Measurements from ENCODE around the gene TXNDC16. TPM values are rescaled to one million over a fixed set of nuclear protein-coding genes. Genes with fewer than 3 reads are reported as not detected.
A peak's percentile ranks its signal among the peaks of the same experiment; 100 is the strongest.

TXNDC16 gene
- total RNA-seq, 1 donor from 2014 or later, result 4.8 TPM

GRCh38 chr14:52553671-52554575, 1.6 kb upstream of the TXNDC16 start:
- no peaks in the 10 kb centered on the region for H3K36me3 Mint-ChIP-seq (ENCODE audit: low read depth)
- H3K27ac Mint-ChIP-seq, result peak overlapping the region; percentile 63
- intact Hi-C loops (cut with micrococcal nuclease), result loop anchor here (2.0 to 5.0 kb wide), 12 partner anchors 23 to 1457 kb away; partner anchors contain the start of genes ERO1A, FERMT2, GNG2 and TMX1
- H3K4me3 Mint-ChIP-seq, result peak overlapping the region; percentile 92
- DNase-seq (ENCODE audit: low spot score), result peak; percentile 55
- H3K9me3 Mint-ChIP-seq, result no peaks in the 10 kb centered on the region
- peaks cover 32% of the 10 kb centered on the region for H3K4me1 Mint-ChIP-seq (ENCODE audit: low read depth)
- peaks cover 31% of the 10 kb centered on the region for H3K27me3 Mint-ChIP-seq (ENCODE audit: insufficient read depth)

GRCh38 chr14:52553002-52553670, 831 bp upstream of the TXNDC16 start:
- Mint-ChIP-seq H3K36me3 (ENCODE audit: low read depth) (no peaks in the 10 kb centered on the region), H3K27ac (peak overlapping the region; percentile 25), H3K4me1 (ENCODE audit: low read depth) (peaks cover 32% of the 10 kb centered on the region), H3K4me3 (peak overlapping the region; percentile 92), H3K27me3 (ENCODE audit: insufficient read depth) (peaks cover 31% of the 10 kb centered on the region), H3K9me3 (no peaks in the 10 kb centered on the region)
- intact Hi-C loops (cut with micrococcal nuclease), result loop anchor here (2.0 to 5.0 kb wide), 12 partner anchors 22 to 1456 kb away; partner anchors contain the start of genes ERO1A, FERMT2, GNG2 and TMX1
- DNase-seq (ENCODE audit: low spot score), result peak; percentile 41

- DNase-seq (ENCODE audit: low spot score), result no peak
- H3K4me3 Mint-ChIP-seq, result peak overlapping the region; percentile 88
- H3K4me1 Mint-ChIP-seq (ENCODE audit: low read depth), result peaks cover 40% of the 10 kb centered on the region
- peaks cover 10% of the 10 kb centered on the region for H3K36me3 Mint-ChIP-seq (ENCODE audit: low read depth)
- peak overlapping the region; percentile 87 for H3K27ac Mint-ChIP-seq
- intact Hi-C loops (cut with micrococcal nuclease), result loop anchor here (1.0 to 5.0 kb wide), 18 partner anchors 21 to 1454 kb away; partner anchors contain the start of genes DDHD1, ERO1A, FERMT2 and GNG2
- no peaks in the 10 kb centered on the region for H3K9me3 Mint-ChIP-seq
- peaks cover 20% of the 10 kb centered on the region for H3K27me3 Mint-ChIP-seq (ENCODE audit: insufficient read depth)
These were observed 626 bp downstream of the TXNDC16 start for GRCh38 chr14:52551696-52552062.

GRCh38 chr14:52551205-52551604, 1.1 kb downstream of the TXNDC16 start:
- intact Hi-C loops (cut with micrococcal nuclease), result loop anchor here (1.0 to 5.0 kb wide), 5 partner anchors 91 to 1454 kb away; partner anchors contain the start of genes RTRAF and TRIM9
- H3K4me3 Mint-ChIP-seq, result peak overlapping the region; percentile 88

GRCh38 chr14:52550661-52551060, 1.6 kb downstream of the TXNDC16 start:
- peak overlapping the region; percentile 88 for H3K4me3 Mint-ChIP-seq
- intact Hi-C loops (cut with micrococcal nuclease), result loop anchor here (1.0 to 5.0 kb wide), 5 partner anchors 92 to 1453 kb away; partner anchors contain the start of genes RTRAF and TRIM9

More at GRCh38 chr14:52551205-52551604, 1.1 kb downstream of the TXNDC16 start:
- Mint-ChIP-seq H3K9me3 (no peaks in the 10 kb centered on the region), H3K4me1 (ENCODE audit: low read depth) (peaks cover 40% of the 10 kb centered on the region), H3K27ac (peak overlapping the region; percentile 87), H3K27me3 (ENCODE audit: insufficient read depth) (peaks cover 15% of the 10 kb centered on the region), H3K36me3 (ENCODE audit: low read depth) (peaks cover 11% of the 10 kb centered on the region)
- no peak for DNase-seq (ENCODE audit: low spot score)

GRCh38 chr14:52547526-52547925, 4.8 kb downstream of the TXNDC16 start:
- no peak for DNase-seq (ENCODE audit: low spot score)
- intact Hi-C loops (cut with micrococcal nuclease), result no loop called here
- Mint-ChIP-seq H3K27ac (no peak overlapping the region), H3K36me3 (ENCODE audit: low read depth) (peaks cover 18% of the 10 kb centered on the region), H3K9me3 (no peaks in the 10 kb centered on the region), H3K4me1 (ENCODE audit: low read depth) (peaks cover 33% of the 10 kb centered on the region), H3K27me3 (ENCODE audit: insufficient read depth) (no peaks in the 10 kb centered on the region), H3K4me3 (no peak overlapping the region)

More at GRCh38 chr14:52550661-52551060, 1.6 kb downstream of the TXNDC16 start:
- no peak for DNase-seq (ENCODE audit: low spot score)
- peaks cover 40% of the 10 kb centered on the region for H3K4me1 Mint-ChIP-seq (ENCODE audit: low read depth)
- peaks cover 11% of the 10 kb centered on the region for H3K36me3 Mint-ChIP-seq (ENCODE audit: low read depth)
- H3K27ac Mint-ChIP-seq, result no peak overlapping the region
- no peaks in the 10 kb centered on the region for H3K9me3 Mint-ChIP-seq
- peaks cover 10% of the 10 kb centered on the region for H3K27me3 Mint-ChIP-seq (ENCODE audit: insufficient read depth)

GRCh38 chr14:52547027-52547426, 5.3 kb downstream of the TXNDC16 start:
- H3K36me3 Mint-ChIP-seq (ENCODE audit: low read depth), result peaks cover 18% of the 10 kb centered on the region
- intact Hi-C loops (cut with micrococcal nuclease), result no loop called here
- no peaks in the 10 kb centered on the region for H3K9me3 Mint-ChIP-seq
- DNase-seq (ENCODE audit: low spot score), result no peak
- H3K4me3 Mint-ChIP-seq, result no peak overlapping the region
- H3K27ac Mint-ChIP-seq, result no peak overlapping the region
- H3K27me3 Mint-ChIP-seq (ENCODE audit: insufficient read depth), result no peaks in the 10 kb centered on the region
- H3K4me1 Mint-ChIP-seq (ENCODE audit: low read depth), result peaks cover 33% of the 10 kb centered on the region

- Mint-ChIP-seq H3K4me3 (no peak overlapping the region), H3K36me3 (ENCODE audit: low read depth) (peaks cover 18% of the 10 kb centered on the region), H3K4me1 (ENCODE audit: low read depth) (peaks cover 26% of the 10 kb centered on the region), H3K27ac (no peak overlapping the region), H3K27me3 (ENCODE audit: insufficient read depth) (no peaks in the 10 kb centered on the region), H3K9me3 (no peaks in the 10 kb centered on the region)
- intact Hi-C loops (cut with micrococcal nuclease), result no loop called here
- no peak for DNase-seq (ENCODE audit: low spot score)
These were observed 6.0 kb downstream of the TXNDC16 start for GRCh38 chr14:52546318-52546670.

- intact Hi-C loops (cut with micrococcal nuclease), result no loop called here
- no peak overlapping the region for H3K27ac Mint-ChIP-seq
- no peak for DNase-seq (ENCODE audit: low spot score)
- H3K36me3 Mint-ChIP-seq (ENCODE audit: low read depth), result peaks cover 18% of the 10 kb centered on the region
- H3K4me1 Mint-ChIP-seq (ENCODE audit: low read depth), result peaks cover 21% of the 10 kb centered on the region
- no peaks in the 10 kb centered on the region for H3K9me3 Mint-ChIP-seq
- no peaks in the 10 kb centered on the region for H3K27me3 Mint-ChIP-seq (ENCODE audit: insufficient read depth)
- no peak overlapping the region for H3K4me3 Mint-ChIP-seq
These were observed 6.6 kb downstream of the TXNDC16 start for GRCh38 chr14:52545584-52546317.

GRCh38 chr14:52538623-52539022, 13.7 kb downstream of the TXNDC16 start:
- Mint-ChIP-seq H3K9me3 (no peaks in the 10 kb centered on the region), H3K27me3 (ENCODE audit: insufficient read depth) (no peaks in the 10 kb centered on the region), H3K27ac (no peak overlapping the region), H3K4me1 (ENCODE audit: low read depth) (peaks cover 9% of the 10 kb centered on the region), H3K4me3 (no peak overlapping the region), H3K36me3 (ENCODE audit: low read depth) (peaks cover 27% of the 10 kb centered on the region)
- intact Hi-C loops (cut with micrococcal nuclease), result no loop called here
- no peak for DNase-seq (ENCODE audit: low spot score)

GRCh38 chr14:52536269-52536668, 16.0 kb downstream of the TXNDC16 start:
- DNase-seq (ENCODE audit: low spot score), result no peak
- Mint-ChIP-seq H3K27ac (no peak overlapping the region), H3K4me3 (no peak overlapping the region), H3K4me1 (ENCODE audit: low read depth) (peaks cover 9% of the 10 kb centered on the region), H3K36me3 (ENCODE audit: low read depth) (peaks cover 26% of the 10 kb centered on the region), H3K27me3 (ENCODE audit: insufficient read depth) (no peaks in the 10 kb centered on the region), H3K9me3 (no peaks in the 10 kb centered on the region)
- intact Hi-C loops (cut with micrococcal nuclease), result no loop called here

- intact Hi-C loops (cut with micrococcal nuclease), result loop anchor here (2.0 to 5.0 kb wide), 3 partner anchors 21 to 789 kb away; partner anchors contain the start of genes GPR137C, PTGER2 and TXNDC16
- peak overlapping the region; percentile 1 for H3K27ac Mint-ChIP-seq
- no peak overlapping the region for H3K4me3 Mint-ChIP-seq
- H3K9me3 Mint-ChIP-seq, result no peaks in the 10 kb centered on the region
- H3K36me3 Mint-ChIP-seq (ENCODE audit: low read depth), result peaks cover 15% of the 10 kb centered on the region
- no peaks in the 10 kb centered on the region for H3K4me1 Mint-ChIP-seq (ENCODE audit: low read depth)
- no peak for DNase-seq (ENCODE audit: low spot score)
- no peaks in the 10 kb centered on the region for H3K27me3 Mint-ChIP-seq (ENCODE audit: insufficient read depth)
These were observed 20.8 kb downstream of the TXNDC16 start for GRCh38 chr14:52531481-52531880.
